GM19467 (cell line): ENCODE data around the gene PRKAA1.
A peak's percentile ranks its signal among the peaks of the same experiment; 100 is the strongest.
"Not testable (repeated sequence)": the region's sequence is repeated elsewhere in the genome, so short reads cannot be mapped to it uniquely, and the experiment has no call there.

Experiments
- ATAC-seq: cut with Tn5 transposase; IDR thresholded peaks from one replicate; pipeline ENCODE4 v1.9.1; 2021; ENCODE audit warnings: mild to moderate bottlenecking, moderate library complexity; ENCODE audit not compliant: unreplicated experiment

The PRKAA1 gene

GRCh38 chr5:40826489-40827187 is 28.5 kb upstream of the PRKAA1 start:
- no peak for ATAC-seq

- not testable (repeated sequence) for ATAC-seq
These were observed 27.4 kb upstream of the PRKAA1 start for GRCh38 chr5:40825461-40826043.

- ATAC-seq, result no peak
These were observed 25.3 kb upstream of the PRKAA1 start for GRCh38 chr5:40823459-40823858.

- ATAC-seq, result no peak
These were observed 15.6 kb upstream of the PRKAA1 start for GRCh38 chr5:40813698-40814281.

- no peak for ATAC-seq
These were observed 14.0 kb upstream of the PRKAA1 start for GRCh38 chr5:40812125-40812524.

- ATAC-seq, result no peak
These were observed 3.8 kb upstream of the PRKAA1 start for GRCh38 chr5:40801771-40802562.

- no peak for ATAC-seq
These were observed 1.1 kb upstream of the PRKAA1 start for GRCh38 chr5:40799258-40799657.

GRCh38 chr5:40798801-40799210 is 632 bp upstream of the PRKAA1 start:
- ATAC-seq, result no peak

GRCh38 chr5:40797273-40798011 is 732 bp downstream of the PRKAA1 start:
- ATAC-seq, result peak; percentile 36

GRCh38 chr5:40796487-40796889 is 1.7 kb downstream of the PRKAA1 start:
- ATAC-seq, result no peak

GRCh38 chr5:40794877-40795276 is 3.3 kb downstream of the PRKAA1 start:
- not testable (repeated sequence) for ATAC-seq

- not testable (repeated sequence) for ATAC-seq
These were observed 3.8 kb downstream of the PRKAA1 start for GRCh38 chr5:40794340-40794739.

GRCh38 chr5:40792691-40793090 is 5.5 kb downstream of the PRKAA1 start:
- ATAC-seq, result not testable (repeated sequence)

- ATAC-seq, result no peak
These were observed 6.4 kb downstream of the PRKAA1 start for GRCh38 chr5:40791715-40792139.

- ATAC-seq, result no peak
These were observed 7.1 kb downstream of the PRKAA1 start for GRCh38 chr5:40790947-40791593.

- not testable (repeated sequence) for ATAC-seq
These were observed 9.2 kb downstream of the PRKAA1 start for GRCh38 chr5:40788941-40789340.

GRCh38 chr5:40787986-40788385 is 10.2 kb downstream of the PRKAA1 start:
- no peak for ATAC-seq

GRCh38 chr5:40786664-40787063 is 11.5 kb downstream of the PRKAA1 start:
- ATAC-seq, result not testable (repeated sequence)

GRCh38 chr5:40784916-40785315 is 13.3 kb downstream of the PRKAA1 start:
- ATAC-seq, result no peak

GRCh38 chr5:40784027-40784653 is 14.0 kb downstream of the PRKAA1 start:
- no peak for ATAC-seq
